ENCODE measurements around the gene SLFNL1. TPM values are rescaled to one million over a fixed set of nuclear protein-coding genes. Genes with fewer than 3 reads are reported as not detected.

Gene SLFNL1
- total RNA-seq, 1 donor from 2014 or later, result 0.16 TPM

GRCh38 chr1:41020109-41020576 lies 1.4 kb downstream of the SLFNL1 start:
- Histone ChIP-seq H3K27ac (replicated peaks) (no peak overlapping the region), H3K4me1 (peaks cover 29% of the 10 kb centered on the region), H3K27me3 (ENCODE audit: low read depth) (no peaks in the 10 kb centered on the region), H3K4me3 (no peak overlapping the region), H3K36me3 (peaks cover 15% of the 10 kb centered on the region), H3K9me3 (replicated peaks) (no peaks in the 10 kb centered on the region)
- DNase-seq, result no peak
- TF ChIP-seq CTCF (IDR thresholded peaks at IDR 0.05; ENCODE audit: borderline replicate concordance), result no peak
- intact Hi-C loops (cut with micrococcal nuclease), result no loop called here

- intact Hi-C loops (cut with micrococcal nuclease), result no loop called here
- no peak for TF ChIP-seq CTCF (IDR thresholded peaks at IDR 0.05; ENCODE audit: borderline replicate concordance)
Observed at GRCh38 chr1:41019353-41019745, 2.2 kb downstream of the SLFNL1 start.

GRCh38 chr1:41018018-41018410 lies 3.5 kb downstream of the SLFNL1 start:
- Histone ChIP-seq H3K9me3 (replicated peaks) (no peaks in the 10 kb centered on the region), H3K27ac (replicated peaks) (no peak overlapping the region), H3K36me3 (peaks cover 7% of the 10 kb centered on the region), H3K4me3 (no peak overlapping the region), H3K4me1 (peaks cover 49% of the 10 kb centered on the region), H3K27me3 (ENCODE audit: low read depth) (no peaks in the 10 kb centered on the region)
- intact Hi-C loops (cut with micrococcal nuclease), result no loop called here
- no peak for TF ChIP-seq CTCF (IDR thresholded peaks at IDR 0.05; ENCODE audit: borderline replicate concordance)
- DNase-seq, result no peak

More at GRCh38 chr1:41019353-41019745, 2.2 kb downstream of the SLFNL1 start:
- DNase-seq, result no peak
- Histone ChIP-seq H3K4me3 (no peak overlapping the region), H3K27ac (replicated peaks) (no peak overlapping the region), H3K36me3 (peaks cover 7% of the 10 kb centered on the region), H3K27me3 (ENCODE audit: low read depth) (no peaks in the 10 kb centered on the region), H3K9me3 (replicated peaks) (no peaks in the 10 kb centered on the region), H3K4me1 (peaks cover 37% of the 10 kb centered on the region)

- intact Hi-C loops (cut with micrococcal nuclease), result no loop called here
- peaks cover 50% of the 10 kb centered on the region for H3K4me1 ChIP-seq
- DNase-seq, result no peak
- peaks cover 7% of the 10 kb centered on the region for H3K36me3 ChIP-seq
- H3K4me3 ChIP-seq, result no peak overlapping the region
- no peak for TF ChIP-seq CTCF (IDR thresholded peaks at IDR 0.05; ENCODE audit: borderline replicate concordance)
- H3K27ac ChIP-seq (replicated peaks), result no peak overlapping the region
- no peaks in the 10 kb centered on the region for H3K27me3 ChIP-seq (ENCODE audit: low read depth)
- no peaks in the 10 kb centered on the region for H3K9me3 ChIP-seq (replicated peaks)
Observed at GRCh38 chr1:41017141-41018017, 4.1 kb downstream of the SLFNL1 start.

- no peak for TF ChIP-seq CTCF (IDR thresholded peaks at IDR 0.05; ENCODE audit: borderline replicate concordance)
- intact Hi-C loops (cut with micrococcal nuclease), result no loop called here
Observed at GRCh38 chr1:41015897-41016470, 5.5 kb downstream of the SLFNL1 start.

More at GRCh38 chr1:41015897-41016470, 5.5 kb downstream of the SLFNL1 start:
- Histone ChIP-seq H3K9me3 (replicated peaks) (no peaks in the 10 kb centered on the region), H3K4me1 (peaks cover 36% of the 10 kb centered on the region), H3K36me3 (peaks cover 19% of the 10 kb centered on the region), H3K27ac (replicated peaks) (no peak overlapping the region), H3K27me3 (ENCODE audit: low read depth) (no peaks in the 10 kb centered on the region), H3K4me3 (no peak overlapping the region)
- DNase-seq, result no peak
